ENCODE data around the gene MORF4L2. TPM values are rescaled to one million over a fixed set of nuclear protein-coding genes. Genes with fewer than 3 reads are reported as not detected.

The MORF4L2 gene
- polyA plus RNA-seq, 1 of the 3 experiments (the other 2 are of a cell fraction), result 221 TPM

- TF ChIP-seq ZBTB33 (IDR thresholded peaks at IDR 0.05; ENCODE audit: borderline replicate concordance, low read depth), result no peak
Observed at GRCh38 chrX:103716962-103717361, 30.5 kb upstream of the MORF4L2 start (continued).

- Histone ChIP-seq H3K79me2 (ENCODE audit: insufficient read depth) (no peaks in the 10 kb centered on the region), H3K36me3 (replicated peaks in 1 of 2; ENCODE audit: control insufficient read depth in 1 of 2, insufficient read depth in 2 of 2, low read length in 1 of 2) (no peaks in the 10 kb centered on the region), H3K27ac (ENCODE audit: low read depth in 2 of 2, low read length in 1 of 2) (no peak within 1 kb of the TSS), H3K9me3 (no peaks in the 10 kb centered on the region), H2AFZ (ENCODE audit: low read depth) (no peak within 1 kb of the TSS), H3K9me2 (no peaks in the 10 kb centered on the region), H3K9ac (no peak within 1 kb of the TSS), H3K4me2 (no peak within 1 kb of the TSS), H3K4me1 (ENCODE audit: control insufficient read depth in 1 of 2, insufficient read depth in 2 of 2, low read depth in 1 of 2, low read length in 1 of 2) (no peaks in the 10 kb centered on the region), H3F3A (replicated peaks; ENCODE audit: insufficient read depth) (no peaks in the 10 kb centered on the region), H4K20me1 (ENCODE audit: insufficient read depth) (no peaks in the 10 kb centered on the region), H3K27me3 (ENCODE audit: insufficient read depth) (peaks cover 8% of the 10 kb centered on the region; the same call in 1 of the 2 replicates), H3K4me3 (ENCODE audit: low read depth in 2 of 2, low read length in 1 of 2) (no peak within 1 kb of the TSS)
- TF ChIP-seq IRF3 (IDR thresholded peaks at IDR 0.05; ENCODE audit: low read depth, low read length) (no peak), ZBTB33 (IDR thresholded peaks at IDR 0.05; ENCODE audit: borderline replicate concordance, low read depth) (no peak), ELF1 (IDR thresholded peaks at IDR 0.05) (no peak), MEF2A (IDR thresholded peaks at IDR 0.05; ENCODE audit: borderline replicate concordance, low read depth) (no peak), EP300 (IDR thresholded peaks at IDR 0.05; ENCODE audit: borderline replicate concordance in 1 of 2, low read depth in 1 of 2, low read length in 1 of 2) (no peak), SMC3 (IDR thresholded peaks at IDR 0.05; ENCODE audit: low read depth, low read length) (no peak), CHD2 (IDR thresholded peaks at IDR 0.05; ENCODE audit: low read length, partially characterized antibody) (no peak), CTCF (IDR thresholded peaks at IDR 0.05) (no peak), FOXM1 (IDR thresholded peaks at IDR 0.05; ENCODE audit: low read depth) (no peak), FOXJ3 (CRISPR knock-in tag; IDR thresholded peaks at IDR 0.05) (no peak), FOSL2 (IDR thresholded peaks at IDR 0.05; ENCODE audit: borderline replicate concordance, low read depth) (no peak), PBX3 (IDR thresholded peaks at IDR 0.05) (no peak), USF1 (IDR thresholded peaks at IDR 0.05; ENCODE audit: borderline replicate concordance, low read depth) (no peak), RXRA (IDR thresholded peaks at IDR 0.05; ENCODE audit: borderline replicate concordance, low read depth) (no peak)
- WGBS (ENCODE audit: low lambda C conversion rate), result 50% methylated on average over 5 of the region's 5 CpGs
- POLR2A ChIA-PET, result no interaction called here
- CTCF ChIA-PET, result interaction anchor here (0.9 to 3.4 kb wide), 6 partner anchors 17 to 221 kb away, joined by 3 to 35 read pairs (median 3); no protein-coding TSS in a partner anchor
- no peak for DNase-seq
Observed at GRCh38 chrX:103710609-103711008, 24.1 kb upstream of the MORF4L2 start, which contains the start of gene TMEM31. TMEM31 (plus strand) TSS chrX:103710909; CDS start chrX:103712259, 1,350 bp downstream.
